ENCODE results near the gene PRSS37.

DNA sequence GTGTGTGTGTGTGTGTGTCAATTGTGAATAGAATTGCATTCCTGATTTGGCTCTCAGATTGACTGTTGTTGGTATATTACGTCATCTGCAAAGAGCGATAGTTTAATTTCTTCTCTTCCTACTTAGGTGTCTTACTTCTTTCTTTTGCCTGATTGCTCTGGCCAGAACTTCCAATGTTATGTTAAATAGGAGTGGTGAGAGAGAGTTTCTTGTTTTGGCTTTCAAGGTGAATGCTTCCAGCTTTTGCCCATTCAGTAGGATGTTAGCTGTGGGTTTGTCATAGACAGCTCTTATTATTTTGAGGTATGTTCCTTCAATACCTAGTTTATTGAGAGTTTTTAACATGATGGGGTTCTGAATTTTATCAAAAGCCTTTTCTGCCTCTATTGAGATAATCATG is 34.2 kb upstream of the PRSS37 start:
- no peak for TF ChIP-seq POLR2A (IDR thresholded peaks at IDR 0.05)
- TF ChIP-seq, protein P1, sequence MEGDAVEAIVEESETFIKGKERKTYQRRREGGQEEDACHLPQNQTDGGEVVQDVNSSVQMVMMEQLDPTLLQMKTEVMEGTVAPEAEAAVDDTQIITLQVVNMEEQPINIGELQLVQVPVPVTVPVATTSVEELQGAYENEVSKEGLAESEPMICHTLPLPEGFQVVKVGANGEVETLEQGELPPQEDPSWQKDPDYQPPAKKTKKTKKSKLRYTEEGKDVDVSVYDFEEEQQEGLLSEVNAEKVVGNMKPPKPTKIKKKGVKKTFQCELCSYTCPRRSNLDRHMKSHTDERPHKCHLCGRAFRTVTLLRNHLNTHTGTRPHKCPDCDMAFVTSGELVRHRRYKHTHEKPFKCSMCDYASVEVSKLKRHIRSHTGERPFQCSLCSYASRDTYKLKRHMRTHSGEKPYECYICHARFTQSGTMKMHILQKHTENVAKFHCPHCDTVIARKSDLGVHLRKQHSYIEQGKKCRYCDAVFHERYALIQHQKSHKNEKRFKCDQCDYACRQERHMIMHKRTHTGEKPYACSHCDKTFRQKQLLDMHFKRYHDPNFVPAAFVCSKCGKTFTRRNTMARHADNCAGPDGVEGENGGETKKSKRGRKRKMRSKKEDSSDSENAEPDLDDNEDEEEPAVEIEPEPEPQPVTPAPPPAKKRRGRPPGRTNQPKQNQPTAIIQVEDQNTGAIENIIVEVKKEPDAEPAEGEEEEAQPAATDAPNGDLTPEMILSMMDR (IDR thresholded peaks at IDR 0.05) = no peak
